GM12878 (cell line): ENCODE results near the gene SLC37A2. TPM values are rescaled to one million over a fixed set of nuclear protein-coding genes. Genes with fewer than 3 reads are reported as not detected.

ENCODE experiments used
- ATAC-seq: fragments of 200-7000 bp; cut with Tn5 transposase; 3 replicates; pipeline ENCODE4 v1.9.1; 2020; ENCODE audit warnings: mild to moderate bottlenecking, moderate library complexity
- BruUV-seq: library from RNA; stranded (reverse); fragments of 400-500 nt; replicated peaks from 2 replicates; lab custom pipeline; 2021; lab: Mats Ljungman, UMichigan
- CTCF ChIA-PET: fragments of 300-600 bp; sonication (Branson Sonifier 250); formaldehyde crosslinking; extraction: SDS; loops from one replicate; lab custom pipeline; 2021; ENCODE audit warnings: inconsistent platforms; lab: Yijun Ruan, JAX
- POLR2A ChIA-PET: fragments of 350-600 bp; formaldehyde crosslinking; extraction: SDS; loops from one replicate; lab custom pipeline; 2021; ENCODE audit warnings: inconsistent platforms; lab: Charles Lee
- RAD21 ChIA-PET: fragments of 300-600 bp; sonication (Branson Sonifier 250); formaldehyde crosslinking; loops from one replicate; lab custom pipeline; 2023; ENCODE audit warnings: antibody characterized with exemption; ENCODE audit not compliant: unreplicated experiment; lab: Charles Lee
- SMC1A ChIA-PET: fragments of 300-600 bp; sonication (Branson Sonifier 250); formaldehyde crosslinking; loops from one replicate; lab custom pipeline; 2023; ENCODE audit not compliant: unreplicated experiment, uncharacterized antibody; lab: Charles Lee
- DNase-seq: peaks from one replicate; pipeline ENCODE4 v3.0.0-alpha.2; 2011; ENCODE audit warnings: low read depth, low spot score
- FAIRE-seq: peaks from 3 replicates; lab custom pipeline; 2011; peaks lifted over from hg19 to GRCh38; lab: Jason Lieb, UNC
- H2AFZ ChIP-seq: 2 replicates; pipeline ENCODE4 v1.6.0; 2011; ENCODE audit warnings: low read depth, low read length, control low read depth; ENCODE audit not compliant: control insufficient read depth
- H3K27ac ChIP-seq: 2 replicates; pipeline ENCODE4 v1.5.1; 2011; ENCODE audit warnings: control low read depth; ENCODE audit not compliant: control insufficient read depth, insufficient read depth
- H3K27me3 ChIP-seq, 2 experiments: replicated peaks in 1 of 2; 2 replicates each; pipeline versions ENCODE4 v1.6.0 to v1.6.1; 2011; ENCODE audit warnings: low read length in 1 of 2; ENCODE audit not compliant: control insufficient read depth in 2 of 2, insufficient read depth in 2 of 2
- H3K36me3 ChIP-seq, 2 experiments: 2 replicates each; pipeline ENCODE4 v1.5.1; 2011; ENCODE audit warnings: low read length in 1 of 2; ENCODE audit not compliant: control insufficient read depth in 2 of 2, insufficient read depth in 2 of 2
- H3K4me1 ChIP-seq: 2 replicates; pipeline ENCODE4 v1.6.1; 2011; ENCODE audit warnings: mild to moderate bottlenecking, low read length, moderate library complexity, mixed read lengths; ENCODE audit not compliant: control insufficient read depth, insufficient read depth
- H3K4me2 ChIP-seq: 2 replicates; pipeline ENCODE4 v1.6.0; 2011; ENCODE audit warnings: control low read depth; ENCODE audit not compliant: control insufficient read depth, insufficient read depth
- H3K4me3 ChIP-seq: fragments of 200-600 bp; sonication (generic); 2 replicates; pipeline ENCODE4 v1.5.1; 2016
- H3K79me2 ChIP-seq: 2 replicates; pipeline ENCODE4 v1.6.0; 2011; ENCODE audit warnings: low read length; ENCODE audit not compliant: control insufficient read depth, insufficient read depth
- H3K9ac ChIP-seq: 2 replicates; pipeline ENCODE4 v1.8.0; 2011; ENCODE audit warnings: low read length, control low read depth, mixed read lengths; ENCODE audit not compliant: control insufficient read depth, insufficient read depth
- H3K9me3 ChIP-seq: replicated peaks from 3 replicates; pipeline ENCODE4 v1.5.1; 2011; ENCODE audit warnings: mild to moderate bottlenecking, low read length; ENCODE audit not compliant: control insufficient read depth, insufficient read depth
- H4K20me1 ChIP-seq: 2 replicates; pipeline ENCODE4 v1.6.0; 2011; ENCODE audit not compliant: control insufficient read depth, insufficient read depth
- MEF2A ChIP-seq: IDR thresholded peaks from 2 replicates; pipeline ENCODE4 v1.6.1; 2011; ENCODE audit warnings: low read depth, mild to moderate bottlenecking, low read length, moderate library complexity; ENCODE audit not compliant: insufficient read depth
- MYB ChIP-seq: fragments of 150-350 bp; IDR thresholded peaks from 2 replicates; pipeline ENCODE4 v1.6.1; 2014; ENCODE audit warnings: mild to moderate bottlenecking, low read depth, low read length, borderline replicate concordance
- MYC ChIP-seq: IDR thresholded peaks from 2 replicates; pipeline ENCODE4 v1.6.1; 2011; ENCODE audit warnings: mild to moderate bottlenecking, low read length, moderate library complexity, inconsistent platforms; ENCODE audit not compliant: insufficient read depth, insufficient replicate concordance, insufficient read length, severe bottlenecking
- RUNX3 ChIP-seq: IDR thresholded peaks from 2 replicates; pipeline ENCODE4 v1.6.1; 2012; ENCODE audit warnings: low read length, inconsistent platforms
- SREBF2 ChIP-seq: IDR thresholded peaks from 2 replicates; pipeline ENCODE4 v1.6.1; 2012; ENCODE audit warnings: mild to moderate bottlenecking, low read length
- in situ Hi-C: fragments of 300-500 bp; cut with MboI; formaldehyde crosslinking; loops from 9 replicates; pipeline ENCODE4 v1.14.3; 2018; ENCODE audit warnings: mixed read lengths
- intact Hi-C: fragments of 100-400 bp; cut with micrococcal nuclease; formaldehyde crosslinking; loops from one replicate; pipeline ENCODE4 v1.14.2; 2022; ENCODE audit not compliant: unreplicated experiment
- polyA plus RNA-seq, 11 experiments: library from polyadenylated mRNA; depleted of rRNA in 4 of 11; unstranded in 6 of 11; stranded (reverse) in 5 of 11; fragments of >200 nt; fragmentation: Nextera tagmentation in 4 of 11; fragmentation: Illumina TruSeq in 1 of 11; extraction: Ambion mirVana in 4 of 11; extraction: Trizol in 1 of 11; gene quantifications; 1 replicate in 1 of 11; 2 replicates in 10 of 11; pipeline versions ENCODE4 v1.2.1 to v1.2.3, GENCODE V29; 2011 to 2016; ENCODE audit warnings: inconsistent platforms in 2 of 11, missing spikeins in 2 of 11, low read depth in 1 of 11
- total RNA-seq, 4 experiments: library from RNA; depleted of rRNA in 3 of 4; stranded (reverse); fragments of >200 nt in 3 of 4; fragmentation: Illumina TruSeq in 1 of 4; extraction: Trizol in 1 of 4; gene quantifications; 2 replicates each; pipeline versions ENCODE4 v1.2.1 to v1.2.3, GENCODE V29; 2013 to 2021
- TF ChIP-seq, protein P1 (sequence below): IDR thresholded peaks from 2 replicates; pipeline ENCODE4 v1.6.1; 2011; ENCODE audit warnings: borderline replicate concordance, low read depth, mild to moderate bottlenecking, moderate library complexity, low read length; ENCODE audit not compliant: insufficient read depth, poor library complexity, severe bottlenecking
- TF ChIP-seq, protein P2 (sequence below): IDR thresholded peaks from 2 replicates; pipeline ENCODE4 v1.6.1; 2011; ENCODE audit warnings: mild to moderate bottlenecking, low read depth, low read length, moderate library complexity; ENCODE audit not compliant: insufficient replicate concordance

SLC37A2 gene
- total and polyA plus RNA-seq, 10 of the 15 experiments (the other 5 are each of a cell fraction or from before 2014, with no cell fraction given) = 0.26 to 9.8 (median 2.0) TPM

DNA sequence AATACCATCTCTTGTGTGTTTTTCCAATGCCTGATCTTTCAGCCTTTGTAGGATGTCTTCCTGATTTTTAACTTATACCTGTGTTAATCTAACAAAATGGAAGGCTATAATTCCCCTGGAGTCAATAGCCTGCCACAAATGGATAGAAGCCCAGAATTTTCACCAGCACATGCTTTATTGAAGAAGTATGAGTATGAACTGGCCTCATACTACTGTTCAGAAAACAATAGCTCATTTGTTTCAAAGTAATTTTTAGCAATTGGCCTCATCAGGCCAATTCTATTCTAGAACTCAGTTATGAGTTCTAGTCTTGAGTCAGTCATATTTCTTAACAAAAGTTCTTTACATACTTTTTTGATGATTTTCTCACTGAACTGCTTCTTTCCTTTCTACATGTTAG lies 40.6 kb upstream of the SLC37A2 start:
- Histone ChIP-seq H3K36me3 (no peaks in the 10 kb centered on the region), H2AFZ (no peak overlapping the region), H3K79me2 (no peaks in the 10 kb centered on the region), H3K4me3 (no peak overlapping the region), H3K4me2 (no peak overlapping the region), H3K27me3 (no peaks in the 10 kb centered on the region), H3K4me1 (no peaks in the 10 kb centered on the region), H3K27ac (no peak overlapping the region), H4K20me1 (no peaks in the 10 kb centered on the region), H3K9me3 (no peaks in the 10 kb centered on the region), H3K9ac (no peak overlapping the region)
- no peak for FAIRE-seq
- SMC1A ChIA-PET = interaction anchor here (0.9 to 1.4 kb wide), 3 partner anchors 9 to 87 kb away, joined by 3 to 4 read pairs (median 4); no protein-coding TSS in a partner anchor
- no peak for TF ChIP-seq MEF2A
- TF ChIP-seq MYB = no peak
- TF ChIP-seq RUNX3 = no peak
- TF ChIP-seq, protein P1, sequence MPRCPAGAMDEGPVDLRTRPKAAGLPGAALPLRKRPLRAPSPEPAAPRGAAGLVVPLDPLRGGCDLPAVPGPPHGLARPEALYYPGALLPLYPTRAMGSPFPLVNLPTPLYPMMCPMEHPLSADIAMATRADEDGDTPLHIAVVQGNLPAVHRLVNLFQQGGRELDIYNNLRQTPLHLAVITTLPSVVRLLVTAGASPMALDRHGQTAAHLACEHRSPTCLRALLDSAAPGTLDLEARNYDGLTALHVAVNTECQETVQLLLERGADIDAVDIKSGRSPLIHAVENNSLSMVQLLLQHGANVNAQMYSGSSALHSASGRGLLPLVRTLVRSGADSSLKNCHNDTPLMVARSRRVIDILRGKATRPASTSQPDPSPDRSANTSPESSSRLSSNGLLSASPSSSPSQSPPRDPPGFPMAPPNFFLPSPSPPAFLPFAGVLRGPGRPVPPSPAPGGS = no peak
- TF ChIP-seq MYC = no peak
- TF ChIP-seq, protein P2, sequence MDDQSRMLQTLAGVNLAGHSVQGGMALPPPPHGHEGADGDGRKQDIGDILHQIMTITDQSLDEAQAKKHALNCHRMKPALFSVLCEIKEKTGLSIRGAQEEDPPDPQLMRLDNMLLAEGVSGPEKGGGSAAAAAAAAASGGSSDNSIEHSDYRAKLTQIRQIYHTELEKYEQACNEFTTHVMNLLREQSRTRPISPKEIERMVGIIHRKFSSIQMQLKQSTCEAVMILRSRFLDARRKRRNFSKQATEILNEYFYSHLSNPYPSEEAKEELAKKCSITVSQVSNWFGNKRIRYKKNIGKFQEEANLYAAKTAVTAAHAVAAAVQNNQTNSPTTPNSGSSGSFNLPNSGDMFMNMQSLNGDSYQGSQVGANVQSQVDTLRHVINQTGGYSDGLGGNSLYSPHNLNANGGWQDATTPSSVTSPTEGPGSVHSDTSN = no peak
- no peak for TF ChIP-seq SREBF2
- no peak for ATAC-seq
- POLR2A ChIA-PET = no interaction called here
- DNase-seq = no peak
- CTCF ChIA-PET = interaction anchor here (1.5 kb wide), 1 partner anchor 43 kb away, joined by 4 read pairs; no protein-coding TSS in a partner anchor
- RAD21 ChIA-PET = no interaction called here
- in situ Hi-C loops (no loop called here), intact Hi-C loops (no loop called here)
- no TSS peak for BruUV-seq
